Mesendoderm (in vitro differentiated cells): ENCODE data around the gene MAL.

Experiments used
- DNase-seq: peaks from one replicate; pipeline ENCODE4 v3.0.0; 2013
- H2AK5ac ChIP-seq: 2 replicates; pipeline ENCODE4 v1.6.1; 2013; ENCODE audit warnings: low read length, inconsistent platforms
- H2BK120ac ChIP-seq: 2 replicates; pipeline ENCODE4 v1.6.1; 2013; ENCODE audit warnings: low read depth, mild to moderate bottlenecking, low read length, moderate library complexity, mixed read lengths
- H2BK15ac ChIP-seq: replicated peaks from 2 replicates; pipeline ENCODE4 v1.6.1; 2013; ENCODE audit warnings: low read depth, mild to moderate bottlenecking, moderate library complexity
- H2BK5ac ChIP-seq: 2 replicates; pipeline ENCODE4 v1.6.1; 2013; ENCODE audit warnings: low read length, inconsistent platforms
- H3K18ac ChIP-seq: 2 replicates; pipeline ENCODE4 v1.6.1; 2013; ENCODE audit warnings: mild to moderate bottlenecking, low read length, mixed read lengths
- H3K23ac ChIP-seq: one replicate; pipeline ENCODE4 v1.6.1; 2013; ENCODE audit warnings: low read length
- H3K27ac ChIP-seq: 2 replicates; pipeline ENCODE4 v1.5.1; 2013; ENCODE audit warnings: low read depth, mild to moderate bottlenecking, inconsistent platforms, low read length, moderate library complexity
- H3K27me3 ChIP-seq: 2 replicates; pipeline ENCODE4 v1.6.1; 2013; ENCODE audit warnings: low read length, control low read depth, mild to moderate bottlenecking, inconsistent platforms; ENCODE audit not compliant: insufficient read depth, poor library complexity
- H3K36me3 ChIP-seq: 2 replicates; pipeline ENCODE4 v1.6.1; 2013; ENCODE audit warnings: low read length, inconsistent platforms; ENCODE audit not compliant: control insufficient read depth, insufficient read depth
- H3K4ac ChIP-seq: one replicate; pipeline ENCODE4 v1.6.1; 2013; ENCODE audit warnings: low read depth, mild to moderate bottlenecking, low read length, moderate library complexity
- H3K4me1 ChIP-seq: 2 replicates; pipeline ENCODE4 v1.6.1; 2013; ENCODE audit warnings: low read depth, low read length, inconsistent platforms; ENCODE audit not compliant: control insufficient read depth
- H3K4me2 ChIP-seq: 2 replicates; pipeline ENCODE4 v1.6.1; 2013; ENCODE audit warnings: low read length
- H3K4me3 ChIP-seq: 2 replicates; pipeline ENCODE4 v1.5.1; 2013; ENCODE audit warnings: mild to moderate bottlenecking, low read length
- H3K56ac ChIP-seq: one replicate; pipeline ENCODE4 v1.6.1; 2013; ENCODE audit warnings: low read length
- H3K79me1 ChIP-seq: 2 replicates; pipeline ENCODE4 v1.6.1; 2013; ENCODE audit warnings: low read length, inconsistent platforms
- H3K79me2 ChIP-seq: 2 replicates; pipeline ENCODE4 v1.6.1; 2013; ENCODE audit warnings: mild to moderate bottlenecking, low read length; ENCODE audit not compliant: control insufficient read depth, insufficient read depth
- H3K9ac ChIP-seq: 2 replicates; pipeline ENCODE4 v1.6.1; 2013; ENCODE audit warnings: low read length, inconsistent platforms
- H4K5ac ChIP-seq: one replicate; pipeline ENCODE4 v1.6.1; 2013; ENCODE audit warnings: low read length
- H4K8ac ChIP-seq: one replicate; pipeline ENCODE4 v1.6.1; 2013; ENCODE audit warnings: low read depth, mild to moderate bottlenecking, control low read depth, low read length, moderate library complexity
- WGBS: extraction: QIAGEN DNeasy Blood & Tissue Kit; methylation state at CpG from one replicate; pipeline ENCODE4 v1.1.7; 2013; ENCODE audit warnings: low lambda C conversion rate, missing lambda C conversion rate; ENCODE audit not compliant: insufficient coverage; ENCODE audit errors: extremely low coverage; 5-methylcytosine and 5-hydroxymethylcytosine counted together

MAL gene

DNA sequence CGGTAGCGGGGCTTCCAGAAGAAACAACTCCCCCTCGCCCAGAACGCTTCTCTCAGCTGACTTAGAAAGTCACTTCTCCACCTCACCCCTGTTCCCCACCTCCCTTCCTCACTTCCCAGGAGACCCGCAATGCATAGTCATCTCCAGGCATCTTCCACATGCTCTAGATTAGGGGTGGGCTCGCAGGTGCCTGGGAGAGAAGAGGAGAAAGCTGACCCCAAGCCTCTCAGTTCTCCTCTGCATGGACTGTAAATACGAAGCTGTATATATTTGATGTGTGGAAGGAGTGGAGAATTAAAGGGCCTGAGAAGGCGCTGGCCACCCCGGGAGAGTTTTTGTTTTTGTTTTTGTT, 1.8 kb downstream of the MAL start:
- Histone ChIP-seq H2BK120ac (no peak overlapping the region), H3K4me2 (no peak overlapping the region), H3K9ac (no peak overlapping the region), H3K27ac (no peak overlapping the region), H2BK15ac (no peak overlapping the region), H3K4ac (no peak overlapping the region), H2BK5ac (no peak overlapping the region), H3K23ac (no peak overlapping the region), H3K27me3 (peaks cover 33% of the 10 kb centered on the region), H3K4me3 (no peak overlapping the region), H3K36me3 (no peaks in the 10 kb centered on the region), H3K4me1 (no peaks in the 10 kb centered on the region), H3K79me1 (no peaks in the 10 kb centered on the region), H3K79me2 (no peaks in the 10 kb centered on the region), H4K8ac (no peak overlapping the region), H4K5ac (no peak overlapping the region), H3K18ac (no peak overlapping the region), H2AK5ac (no peak overlapping the region), H3K56ac (no peak overlapping the region)
- no CpG with 5 or more reads among the region's 9 CpGs for WGBS
- no peak for DNase-seq

GRCh38 chr2:95029898-95030341, 4.4 kb downstream of the MAL start:
- Histone ChIP-seq H3K27ac (no peak overlapping the region), H3K36me3 (no peaks in the 10 kb centered on the region), H2BK5ac (no peak overlapping the region), H4K5ac (no peak overlapping the region), H3K27me3 (peaks cover 25% of the 10 kb centered on the region), H3K4me2 (no peak overlapping the region), H3K18ac (no peak overlapping the region), H3K4me1 (no peaks in the 10 kb centered on the region), H3K9ac (no peak overlapping the region), H4K8ac (no peak overlapping the region), H3K4ac (no peak overlapping the region), H3K79me1 (no peaks in the 10 kb centered on the region), H3K23ac (no peak overlapping the region), H2BK15ac (no peak overlapping the region), H2AK5ac (no peak overlapping the region), H2BK120ac (no peak overlapping the region), H3K79me2 (no peaks in the 10 kb centered on the region), H3K4me3 (no peak overlapping the region), H3K56ac (no peak overlapping the region)
- DNase-seq, result no peak
- no CpG with 5 or more reads among the region's 4 CpGs for WGBS

DNA sequence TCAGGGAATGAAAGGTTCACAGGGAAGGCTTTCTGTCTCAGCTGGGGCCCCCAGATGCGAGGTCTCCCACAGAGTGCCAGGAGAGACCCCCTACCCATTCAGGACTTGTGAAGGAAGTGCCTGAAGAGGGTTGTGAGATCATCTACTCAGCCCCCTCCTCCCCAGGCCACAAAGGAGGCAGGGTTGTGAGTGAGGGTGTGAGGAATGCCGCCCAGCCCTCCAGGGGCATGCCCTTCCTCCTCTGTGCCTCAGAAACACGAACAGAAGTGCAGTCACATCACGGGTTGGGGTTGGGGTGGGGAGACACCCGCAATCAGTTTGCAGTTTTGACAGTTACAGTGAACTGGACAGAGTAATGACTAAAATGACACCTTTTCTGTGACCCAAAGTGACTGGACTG, 5.0 kb downstream of the MAL start:
- no CpG with 5 or more reads among the region's 5 CpGs for WGBS
- H3K79me1 ChIP-seq, result no peaks in the 10 kb centered on the region
- no peak overlapping the region for H4K8ac ChIP-seq
- H3K23ac ChIP-seq, result peak overlapping the region; percentile 9
- H3K56ac ChIP-seq, result no peak overlapping the region
- H3K27ac ChIP-seq, result no peak overlapping the region
- no peak overlapping the region for H2BK5ac ChIP-seq
- H3K9ac ChIP-seq, result no peak overlapping the region
- no peaks in the 10 kb centered on the region for H3K36me3 ChIP-seq
- no peak overlapping the region for H4K5ac ChIP-seq
- H2BK15ac ChIP-seq, result no peak overlapping the region
- no peak overlapping the region for H3K4me3 ChIP-seq
- H3K4ac ChIP-seq, result no peak overlapping the region
- H3K79me2 ChIP-seq, result no peaks in the 10 kb centered on the region
- H3K4me2 ChIP-seq, result no peak overlapping the region
- no peaks in the 10 kb centered on the region for H3K4me1 ChIP-seq
- no peak overlapping the region for H2AK5ac ChIP-seq
- H3K27me3 ChIP-seq, result peaks cover 20% of the 10 kb centered on the region
- peak; percentile 61 for DNase-seq
- H3K18ac ChIP-seq, result no peak overlapping the region
- no peak overlapping the region for H2BK120ac ChIP-seq

DNA sequence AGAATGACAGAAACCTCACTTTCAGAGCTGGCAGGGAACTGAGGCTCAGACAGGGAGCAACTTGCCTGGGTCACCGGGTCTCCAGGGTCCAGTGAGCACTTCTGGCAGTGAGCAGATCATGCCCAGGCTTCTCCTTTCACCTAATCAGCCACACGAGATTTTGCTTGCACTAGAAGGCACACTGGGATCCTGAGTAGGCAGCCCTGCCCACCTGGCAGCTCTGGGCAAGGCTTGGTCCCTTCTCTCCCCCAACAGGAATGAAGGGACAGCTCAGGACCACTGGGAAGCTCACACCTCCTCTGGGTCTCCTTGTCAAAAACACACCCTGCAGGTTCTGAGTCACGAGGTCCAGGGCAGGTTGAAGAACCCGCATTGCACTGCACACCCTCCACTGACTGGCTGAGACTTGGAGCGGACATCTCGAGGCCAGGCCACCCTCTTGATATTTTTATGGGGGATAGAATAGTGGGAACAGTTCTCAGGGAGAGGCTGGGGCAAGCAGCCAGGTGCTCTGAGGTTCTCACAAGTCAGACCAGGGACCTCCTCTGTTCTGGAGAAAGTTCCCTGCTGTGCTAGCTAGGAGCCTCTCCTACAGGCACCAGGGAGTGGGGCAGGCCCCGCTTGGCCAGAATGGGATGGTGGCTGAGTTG, 5.7 kb downstream of the MAL start:
- no peaks in the 10 kb centered on the region for H3K79me1 ChIP-seq
- H3K4me2 ChIP-seq, result no peak overlapping the region
- H3K18ac ChIP-seq, result no peak overlapping the region
- H3K23ac ChIP-seq, result no peak overlapping the region
- H3K9ac ChIP-seq, result no peak overlapping the region
- H2BK120ac ChIP-seq, result no peak overlapping the region
- H3K56ac ChIP-seq, result no peak overlapping the region
- H3K36me3 ChIP-seq, result no peaks in the 10 kb centered on the region
- H3K4me1 ChIP-seq, result no peaks in the 10 kb centered on the region
- no peak overlapping the region for H4K8ac ChIP-seq
- no peak overlapping the region for H3K4ac ChIP-seq
- H3K4me3 ChIP-seq, result no peak overlapping the region
- no peak overlapping the region for H4K5ac ChIP-seq
- H2AK5ac ChIP-seq, result no peak overlapping the region
- H2BK5ac ChIP-seq, result no peak overlapping the region
- peaks cover 13% of the 10 kb centered on the region for H3K27me3 ChIP-seq
- no peaks in the 10 kb centered on the region for H3K79me2 ChIP-seq
- DNase-seq, result no peak
- no peak overlapping the region for H3K27ac ChIP-seq
- WGBS, result no CpG with 5 or more reads among the region's 7 CpGs
- no peak overlapping the region for H2BK15ac ChIP-seq

GRCh38 chr2:95031726-95032116, 6.2 kb downstream of the MAL start:
- Histone ChIP-seq H3K4ac (no peak overlapping the region), H3K79me2 (no peaks in the 10 kb centered on the region), H2AK5ac (no peak overlapping the region), H3K79me1 (no peaks in the 10 kb centered on the region), H2BK120ac (no peak overlapping the region), H3K27ac (no peak overlapping the region), H3K27me3 (peaks cover 10% of the 10 kb centered on the region), H2BK5ac (no peak overlapping the region), H3K23ac (no peak overlapping the region), H3K4me3 (no peak overlapping the region), H3K4me2 (no peak overlapping the region), H3K56ac (no peak overlapping the region), H4K5ac (no peak overlapping the region), H2BK15ac (no peak overlapping the region), H3K9ac (no peak overlapping the region), H4K8ac (no peak overlapping the region), H3K36me3 (no peaks in the 10 kb centered on the region), H3K18ac (no peak overlapping the region), H3K4me1 (no peaks in the 10 kb centered on the region)
- DNase-seq, result no peak
- no CpG with 5 or more reads among the region's 1 CpG for WGBS

DNA sequence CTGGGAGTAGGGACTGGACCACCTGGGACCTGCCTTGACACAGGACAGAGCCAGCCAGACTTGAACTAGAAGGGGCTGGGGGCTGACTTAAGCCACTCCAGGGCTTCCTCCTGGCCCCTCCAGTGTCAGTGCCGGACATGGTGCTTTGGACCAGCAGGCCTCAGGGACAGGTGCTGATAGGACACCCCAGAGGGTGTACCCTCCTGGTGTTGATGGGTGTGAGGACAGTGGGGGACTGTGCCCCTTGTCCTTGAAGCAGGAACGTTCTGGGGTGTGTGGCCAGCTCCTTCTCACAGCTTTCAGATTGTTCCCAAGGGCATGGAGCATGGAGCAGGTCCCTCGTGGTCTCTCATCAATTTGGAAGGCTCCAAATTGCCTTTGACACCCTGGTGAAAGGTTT, 6.8 kb downstream of the MAL start:
- WGBS, result no CpG with 5 or more reads among the region's 3 CpGs
- no peak overlapping the region for H2BK5ac ChIP-seq
- no peak overlapping the region for H3K4me3 ChIP-seq
- no peak overlapping the region for H2BK15ac ChIP-seq
- H2BK120ac ChIP-seq, result no peak overlapping the region
- no peak overlapping the region for H3K18ac ChIP-seq
- H2AK5ac ChIP-seq, result no peak overlapping the region
- no peaks in the 10 kb centered on the region for H3K79me1 ChIP-seq
- no peak overlapping the region for H4K5ac ChIP-seq
- no peak overlapping the region for H3K23ac ChIP-seq
- no peak for DNase-seq
- H3K4ac ChIP-seq, result no peak overlapping the region
- no peak overlapping the region for H3K4me2 ChIP-seq
- H3K36me3 ChIP-seq, result no peaks in the 10 kb centered on the region
- no peaks in the 10 kb centered on the region for H3K4me1 ChIP-seq
- H3K27me3 ChIP-seq, result peaks cover 4% of the 10 kb centered on the region
- no peak overlapping the region for H4K8ac ChIP-seq
- no peaks in the 10 kb centered on the region for H3K79me2 ChIP-seq
- no peak overlapping the region for H3K27ac ChIP-seq
- H3K9ac ChIP-seq, result no peak overlapping the region
- no peak overlapping the region for H3K56ac ChIP-seq
